Smooth muscle cell (in vitro differentiated cells): ENCODE results near the gene ARF1. TPM values are rescaled to one million over a fixed set of nuclear protein-coding genes. Genes with fewer than 3 reads are reported as not detected.
"Not testable (repeated sequence)": the region's sequence is repeated elsewhere in the genome, so short reads cannot be mapped to it uniquely, and the experiment has no call there.

Source experiments
- DNase-seq: peaks from one replicate; lab custom pipeline; 2025; ENCODE audit not compliant: unreplicated experiment; lab: John Stamatoyannopoulos, UW
- H2AFZ ChIP-seq: fragments of 200-600 bp; sonication (generic); 2 replicates; pipeline ENCODE4 v1.6.0; 2016; ENCODE audit warnings: antibody characterized with exemption, low read depth, mild to moderate bottlenecking
- H3F3A ChIP-seq: fragments of 200-600 bp; sonication (generic); 2 replicates; pipeline ENCODE4 v1.6.0; 2017; ENCODE audit warnings: antibody characterized with exemption, low read depth
- H3K27ac ChIP-seq: fragments of 200-600 bp; sonication (generic); 2 replicates; pipeline ENCODE4 v1.5.1; 2016; ENCODE audit warnings: low read depth, mild to moderate bottlenecking
- H3K27me3 ChIP-seq: fragments of 200-600 bp; sonication (generic); 2 replicates; pipeline ENCODE4 v1.6.1; 2016; ENCODE audit warnings: low read depth, mild to moderate bottlenecking
- H3K36me3 ChIP-seq: fragments of 200-600 bp; sonication (generic); 2 replicates; pipeline ENCODE4 v1.5.1; 2016; ENCODE audit warnings: low read depth
- H3K4me1 ChIP-seq: fragments of 200-600 bp; sonication (generic); 2 replicates; pipeline ENCODE4 v1.5.1; 2016; ENCODE audit warnings: low read depth
- H3K4me2 ChIP-seq: fragments of 200-600 bp; sonication (generic); 2 replicates; pipeline ENCODE4 v1.6.0; 2016; ENCODE audit warnings: mild to moderate bottlenecking
- H3K4me3 ChIP-seq: fragments of 200-600 bp; sonication (generic); 2 replicates; pipeline ENCODE4 v1.5.1; 2016; ENCODE audit warnings: mild to moderate bottlenecking
- H3K79me2 ChIP-seq: fragments of 200-600 bp; sonication (generic); 2 replicates; pipeline ENCODE4 v1.6.0; 2016; ENCODE audit warnings: low read depth, mild to moderate bottlenecking
- H3K9ac ChIP-seq: fragments of 200-600 bp; sonication (generic); 2 replicates; pipeline ENCODE4 v1.6.0; 2016; ENCODE audit warnings: low read depth
- H3K9me3 ChIP-seq: fragments of 200-600 bp; sonication (generic); replicated peaks from 2 replicates; pipeline ENCODE4 v1.5.1; 2016; ENCODE audit warnings: low read depth
- H4K20me1 ChIP-seq: fragments of 200-600 bp; sonication (generic); 2 replicates; pipeline ENCODE4 v1.6.0; 2016; ENCODE audit warnings: low read depth
- WGBS: methylation state at CpG from one replicate; pipeline ENCODE4 v1.1.7; 2016; ENCODE audit warnings: low lambda C conversion rate; 5-methylcytosine and 5-hydroxymethylcytosine counted together
- polyA plus RNA-seq: library from polyadenylated mRNA; unstranded; fragments of >200 nt; fragmentation: Nextera tagmentation; extraction: Ambion mirVana; gene quantifications from 2 replicates; pipeline ENCODE4 v1.2.1, GENCODE V29; 2016
- total RNA-seq: library from RNA; depleted of rRNA; stranded (reverse); fragments of >200 nt; gene quantifications from 2 replicates; pipeline ENCODE4 v1.2.3, GENCODE V29; 2014
- TF ChIP-seq, protein P1 (sequence below): fragments of 200-600 bp; sonication (generic); IDR thresholded peaks from 2 replicates; pipeline ENCODE4 v1.5.1; 2017; ENCODE audit warnings: borderline replicate concordance, mild to moderate bottlenecking, antibody characterized with exemption; ENCODE audit not compliant: insufficient read depth, poor library complexity, severe bottlenecking

The ARF1 gene
- total and polyA plus RNA-seq, 2 experiments from 2014 or later = 237 to 698 TPM

- Histone ChIP-seq H3K9ac (peak within 1 kb of the TSS; percentile 97), H4K20me1 (no peaks in the 10 kb centered on the region), H3K4me2 (peak within 1 kb of the TSS; percentile 99), H3K4me3 (peak within 1 kb of the TSS; percentile 98), H3K9me3 (no peaks in the 10 kb centered on the region), H3K36me3 (no peaks in the 10 kb centered on the region), H3F3A (no peaks in the 10 kb centered on the region), H2AFZ (peak within 1 kb of the TSS; percentile 90), H3K27me3 (no peaks in the 10 kb centered on the region), H3K79me2 (peaks cover 11% of the 10 kb centered on the region), H3K4me1 (peaks cover 6% of the 10 kb centered on the region), H3K27ac (peak within 1 kb of the TSS; percentile 73)
- 0% methylated on average over 43 of the region's 66 CpGs for WGBS
- TF ChIP-seq, protein P1, sequence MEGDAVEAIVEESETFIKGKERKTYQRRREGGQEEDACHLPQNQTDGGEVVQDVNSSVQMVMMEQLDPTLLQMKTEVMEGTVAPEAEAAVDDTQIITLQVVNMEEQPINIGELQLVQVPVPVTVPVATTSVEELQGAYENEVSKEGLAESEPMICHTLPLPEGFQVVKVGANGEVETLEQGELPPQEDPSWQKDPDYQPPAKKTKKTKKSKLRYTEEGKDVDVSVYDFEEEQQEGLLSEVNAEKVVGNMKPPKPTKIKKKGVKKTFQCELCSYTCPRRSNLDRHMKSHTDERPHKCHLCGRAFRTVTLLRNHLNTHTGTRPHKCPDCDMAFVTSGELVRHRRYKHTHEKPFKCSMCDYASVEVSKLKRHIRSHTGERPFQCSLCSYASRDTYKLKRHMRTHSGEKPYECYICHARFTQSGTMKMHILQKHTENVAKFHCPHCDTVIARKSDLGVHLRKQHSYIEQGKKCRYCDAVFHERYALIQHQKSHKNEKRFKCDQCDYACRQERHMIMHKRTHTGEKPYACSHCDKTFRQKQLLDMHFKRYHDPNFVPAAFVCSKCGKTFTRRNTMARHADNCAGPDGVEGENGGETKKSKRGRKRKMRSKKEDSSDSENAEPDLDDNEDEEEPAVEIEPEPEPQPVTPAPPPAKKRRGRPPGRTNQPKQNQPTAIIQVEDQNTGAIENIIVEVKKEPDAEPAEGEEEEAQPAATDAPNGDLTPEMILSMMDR = no peak
- peak; percentile 93 for DNase-seq
Observed at GRCh38 chr1:228109073-228109961, 26.8 kb downstream of the ARF1 start, which contains the start of gene MRPL55. TSS of gene MRPL55 (minus strand) at chr1:228109299. CDS start at chr1:228108260, 1,039 bp downstream.

DNA sequence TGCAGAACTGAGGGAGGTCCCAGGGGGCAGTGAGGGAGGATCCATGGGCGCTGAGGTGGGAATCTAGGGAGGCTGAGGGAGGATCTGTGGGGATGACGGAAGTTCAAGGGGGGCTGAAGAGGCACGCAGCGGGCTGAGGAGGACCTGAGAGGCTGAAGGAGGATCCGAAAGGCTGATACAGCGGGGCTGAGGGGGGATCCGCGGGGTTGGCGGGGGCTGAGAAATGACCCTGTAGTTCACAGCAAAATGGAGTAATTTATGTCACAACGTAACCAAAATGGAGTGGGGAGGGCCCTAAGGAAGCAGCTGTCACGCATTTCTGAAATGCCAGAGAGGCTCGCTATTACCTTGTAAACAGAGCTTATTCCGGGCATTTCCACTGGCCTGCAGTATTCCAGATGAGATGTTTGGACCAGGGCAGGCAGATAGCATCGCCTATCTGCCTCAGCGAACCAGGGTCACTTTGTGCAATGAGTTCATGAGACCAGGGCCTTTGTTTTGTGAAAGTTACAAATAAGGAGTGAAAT is 27.5 kb downstream of the ARF1 start:
- no peak for DNase-seq
- Histone ChIP-seq H2AFZ (peak overlapping the region; percentile 48), H3K36me3 (no peaks in the 10 kb centered on the region), H4K20me1 (no peaks in the 10 kb centered on the region), H3K9ac (peak overlapping the region; percentile 89), H3K27me3 (no peaks in the 10 kb centered on the region), H3K27ac (peak overlapping the region; percentile 70), H3K4me3 (peak overlapping the region; percentile 98), H3K9me3 (no peaks in the 10 kb centered on the region), H3F3A (no peaks in the 10 kb centered on the region), H3K4me2 (peak overlapping the region; percentile 83), H3K4me1 (peaks cover 6% of the 10 kb centered on the region), H3K79me2 (peaks cover 11% of the 10 kb centered on the region)
- TF ChIP-seq, protein P1 = no peak
- 24% methylated on average over 14 of the region's 15 CpGs for WGBS

DNA sequence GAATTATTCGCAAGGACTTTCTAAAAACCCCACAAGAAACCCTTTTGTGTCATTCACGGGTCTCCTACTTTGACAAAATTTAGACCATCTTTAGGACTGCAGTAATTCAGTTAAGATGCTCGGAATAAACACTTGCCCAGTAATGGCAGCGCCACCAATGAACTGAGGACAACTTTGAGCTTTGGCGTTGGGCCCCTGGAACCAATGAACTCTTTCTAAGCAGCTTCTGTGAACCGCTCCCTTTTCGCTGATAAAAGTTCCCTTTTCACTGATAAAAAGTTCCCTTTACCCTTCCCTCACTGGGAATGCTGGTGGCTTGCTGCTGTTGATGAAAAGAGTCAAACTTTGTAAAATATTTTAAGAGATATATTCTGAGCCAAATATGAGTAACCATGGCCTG is 28.0 kb downstream of the ARF1 start:
- no peak for DNase-seq
- Histone ChIP-seq H3K9ac (no peak overlapping the region), H3K4me2 (peak overlapping the region; percentile 83), H3K4me3 (peak overlapping the region; percentile 98), H3K4me1 (peaks cover 6% of the 10 kb centered on the region), H3F3A (no peaks in the 10 kb centered on the region), H3K79me2 (peaks cover 11% of the 10 kb centered on the region), H4K20me1 (no peaks in the 10 kb centered on the region), H3K27ac (peak overlapping the region; percentile 70), H3K27me3 (no peaks in the 10 kb centered on the region), H2AFZ (no peak overlapping the region), H3K9me3 (no peaks in the 10 kb centered on the region), H3K36me3 (no peaks in the 10 kb centered on the region)
- TF ChIP-seq, protein P1 = no peak
- WGBS = 72% methylated on average over 7 of the region's 7 CpGs

GRCh38 chr1:228111315-228111714 is 28.8 kb downstream of the ARF1 start:
- not testable (repeated sequence) for H3K4me3 ChIP-seq, H3K27ac ChIP-seq

More at GRCh38 chr1:228111315-228111714, 28.8 kb downstream of the ARF1 start:
- H3K4me1 ChIP-seq, H3K4me2 ChIP-seq, H2AFZ ChIP-seq, H3F3A ChIP-seq, H3K36me3 ChIP-seq, H4K20me1 ChIP-seq, H3K27me3 ChIP-seq, H3K9me3 ChIP-seq, H3K9ac ChIP-seq, DNase-seq: not testable (repeated sequence)
- H3K79me2 ChIP-seq = peaks cover 11% of the 10 kb centered on the region
- WGBS = 92% methylated on average over 5 of the region's 6 CpGs
